SK-N-SH (cell line): ENCODE data around the gene SEMA3F. TPM values are rescaled to one million over a fixed set of nuclear protein-coding genes. Genes with fewer than 3 reads are reported as not detected.

Source experiments
- CTCF ChIA-PET: fragments of 300-600, 350-600 bp; formaldehyde crosslinking; extraction: SDS; loops from one replicate; lab custom pipeline; 2021; lab: Yijun Ruan, JAX
- POLR2A ChIA-PET: fragments of 350-600 bp; sonication (Branson Sonifier 250); formaldehyde crosslinking; extraction: SDS; loops from one replicate; lab custom pipeline; 2020; ENCODE audit warnings: antibody characterized with exemption, inconsistent platforms; lab: Yijun Ruan, JAX
- DNase-seq: peaks from one replicate; pipeline ENCODE4 v3.0.0; 2012
- H2AFZ ChIP-seq: fragments of 200-600 bp; sonication (generic); 2 replicates; pipeline ENCODE4 v1.8.1; 2016; ENCODE audit warnings: antibody characterized with exemption, mild to moderate bottlenecking, low read depth
- H3F3A ChIP-seq: fragments of 200-600 bp; sonication (generic); replicated peaks from 2 replicates; pipeline ENCODE3; 2016; ENCODE audit warnings: antibody characterized with exemption, mild to moderate bottlenecking; ENCODE audit not compliant: insufficient read depth
- H3K27ac ChIP-seq, 2 experiments: fragments of 200-500 bp in 1 of 2; fragments of 200-600 bp in 1 of 2; sonication (Bioruptor generic) in 1 of 2; sonication (generic), shearing (Covaris generic) in 1 of 2; 2 replicates each; pipeline versions ENCODE4 v1.5.1 to v1.6.1; 2014 to 2016; ENCODE audit warnings: low read depth in 2 of 2, inconsistent platforms in 1 of 2, low read length in 1 of 2, mild to moderate bottlenecking in 1 of 2, mixed read lengths in 1 of 2
- H3K27me3 ChIP-seq: fragments of 200-600 bp; sonication (generic), shearing (Covaris generic); 2 replicates; pipeline ENCODE4 v1.6.1; 2016; ENCODE audit warnings: mixed run types; ENCODE audit not compliant: insufficient read depth
- H3K36me3 ChIP-seq, 2 experiments: fragments of 200-500 bp in 1 of 2; fragments of 200-600 bp in 1 of 2; sonication (Bioruptor generic) in 1 of 2; sonication (generic) in 1 of 2; replicated peaks in 1 of 2; 2 replicates each; pipeline versions ENCODE3 to v1.5.1; 2014 to 2016; ENCODE audit warnings: low read length in 1 of 2, mild to moderate bottlenecking in 1 of 2; ENCODE audit not compliant: insufficient read depth in 2 of 2, control insufficient read depth in 1 of 2
- H3K4me1 ChIP-seq, 2 experiments: fragments of 200-500 bp in 1 of 2; fragments of 200-600 bp in 1 of 2; sonication (Bioruptor generic) in 1 of 2; sonication (generic), shearing (Covaris generic) in 1 of 2; 2 replicates each; pipeline versions ENCODE4 v1.5.1 to v1.6.1; 2014 to 2016; ENCODE audit warnings: low read depth in 1 of 2, low read length in 1 of 2, mixed run types in 1 of 2; ENCODE audit not compliant: insufficient read depth in 2 of 2, control insufficient read depth in 1 of 2
- H3K4me2 ChIP-seq: fragments of 200-600 bp; sonication (generic), shearing (Covaris generic); 2 replicates; pipeline ENCODE4 v1.6.1; 2017; ENCODE audit warnings: mixed run types
- H3K4me3 ChIP-seq, 2 experiments: fragments of 200-500 bp in 1 of 2; fragments of 200-600 bp in 1 of 2; sonication (Bioruptor generic) in 1 of 2; sonication (generic), shearing (Covaris generic) in 1 of 2; 2 replicates each; pipeline versions ENCODE4 v1.5.1 to v1.8.1; 2014 to 2016; ENCODE audit warnings: low read depth in 2 of 2, inconsistent platforms in 1 of 2, low read length in 1 of 2, mild to moderate bottlenecking in 1 of 2, mixed read lengths in 1 of 2, moderate library complexity in 1 of 2
- H3K79me2 ChIP-seq: fragments of 200-600 bp; sonication (generic); 2 replicates; pipeline ENCODE4 v1.8.1; 2017; ENCODE audit warnings: mild to moderate bottlenecking; ENCODE audit not compliant: insufficient read depth
- H3K9ac ChIP-seq: fragments of 200-600 bp; sonication (generic); 2 replicates; pipeline ENCODE4 v1.6.1; 2017; ENCODE audit warnings: mixed run types
- H3K9me2 ChIP-seq: fragments of 200-600 bp; sonication (generic); 2 replicates; pipeline ENCODE4 v1.6.1; 2017; ENCODE audit warnings: mixed run types
- H3K9me3 ChIP-seq: fragments of 200-600 bp; sonication (generic); 2 replicates; pipeline ENCODE4 v1.6.1; 2017; ENCODE audit warnings: mixed run types, mild to moderate bottlenecking, moderate library complexity
- H4K20me1 ChIP-seq: fragments of 200-600 bp; sonication (generic); 2 replicates; pipeline ENCODE4 v1.6.1; 2017; ENCODE audit warnings: mild to moderate bottlenecking, mixed run types; ENCODE audit not compliant: insufficient read depth
- CHD2 ChIP-seq: fragments of 150-350 bp; IDR thresholded peaks from 2 replicates; pipeline ENCODE4 v1.6.1; 2018; ENCODE audit warnings: low read length; ENCODE audit not compliant: partially characterized antibody
- EP300 ChIP-seq, 2 experiments: IDR thresholded peaks; 2 replicates each; pipeline versions ENCODE4 v1.4.0 to v1.6.1; 2012; ENCODE audit warnings: borderline replicate concordance in 1 of 2, low read depth in 1 of 2, low read length in 1 of 2
- EZH2phosphoT487 ChIP-seq: fragments of 200-600 bp; sonication (generic); IDR thresholded peaks from 2 replicates; pipeline ENCODE4 v1.6.1; 2017; ENCODE audit warnings: low read depth, mixed run types, mild to moderate bottlenecking, antibody characterized with exemption, moderate library complexity, borderline replicate concordance
- FOSL2 ChIP-seq: IDR thresholded peaks from 2 replicates; pipeline ENCODE4 v1.4.0; 2012; ENCODE audit warnings: low read depth, mild to moderate bottlenecking, moderate library complexity, borderline replicate concordance
- GABPA ChIP-seq: IDR thresholded peaks from 2 replicates; pipeline ENCODE4 v1.4.0; 2012; ENCODE audit warnings: low read depth, mild to moderate bottlenecking
- GATA2 ChIP-seq: sonication (generic); formaldehyde crosslinking; IDR thresholded peaks from 2 replicates; pipeline ENCODE4 v1.5.0; 2020; ENCODE audit warnings: mild to moderate bottlenecking, missing genetic modification reagents
- IRF3 ChIP-seq: fragments of 150-350 bp; IDR thresholded peaks from 2 replicates; pipeline ENCODE4 v1.6.1; 2016; ENCODE audit warnings: mild to moderate bottlenecking, low read depth, low read length
- MEF2A ChIP-seq: IDR thresholded peaks from 2 replicates; pipeline ENCODE4 v1.4.0; 2012; ENCODE audit warnings: low read depth, borderline replicate concordance
- MXI1 ChIP-seq: IDR thresholded peaks from 2 replicates; pipeline ENCODE4 v1.6.1; 2012; ENCODE audit warnings: mild to moderate bottlenecking, low read depth, low read length, improper control_type of control experiment
- NFIC ChIP-seq: IDR thresholded peaks from 2 replicates; pipeline ENCODE4 v1.4.0; 2012; ENCODE audit warnings: borderline replicate concordance
- NRF1 ChIP-seq: IDR thresholded peaks from 2 replicates; pipeline ENCODE4 v1.6.1; 2012; ENCODE audit warnings: low read depth, mild to moderate bottlenecking, low read length
- RCOR1 ChIP-seq: fragments of 150-350 bp; IDR thresholded peaks from 2 replicates; pipeline ENCODE4 v1.6.1; 2017; ENCODE audit warnings: antibody characterized with exemption, low read length
- RFX5 ChIP-seq: IDR thresholded peaks from 2 replicates; pipeline ENCODE4 v1.6.1; 2012; ENCODE audit warnings: mild to moderate bottlenecking, improper control_type of control experiment, low read length
- RXRA ChIP-seq: IDR thresholded peaks from 2 replicates; pipeline ENCODE4 v1.4.0; 2012; ENCODE audit warnings: low read depth, mild to moderate bottlenecking, borderline replicate concordance
- USF1 ChIP-seq: IDR thresholded peaks from 2 replicates; pipeline ENCODE4 v1.4.0; 2012; ENCODE audit warnings: low read depth, borderline replicate concordance
- USF2 ChIP-seq: fragments of 150-350 bp; IDR thresholded peaks from 2 replicates; pipeline ENCODE4 v1.6.1; 2017; ENCODE audit warnings: antibody characterized with exemption, low read length, low read depth, borderline replicate concordance
- YY1 ChIP-seq: IDR thresholded peaks from 2 replicates; pipeline ENCODE4 v1.4.0; 2012; ENCODE audit warnings: low read depth, mild to moderate bottlenecking
- ZBTB33 ChIP-seq: IDR thresholded peaks from 2 replicates; pipeline ENCODE4 v1.4.0; 2012; ENCODE audit warnings: low read depth, borderline replicate concordance
- whole genome bisulfite sequencing: methylation state at CpG from one replicate; pipeline ENCODE4 v1.1.6; 2017; ENCODE audit warnings: low lambda C conversion rate; 5-methylcytosine and 5-hydroxymethylcytosine counted together
- polyA plus RNA-seq, 3 experiments: library from polyadenylated mRNA; depleted of rRNA; stranded (reverse); fragments of >200 nt; gene quantifications; 2 replicates each; pipeline ENCODE4 v1.2.3, GENCODE V29; 2012

SEMA3F gene
- polyA plus RNA-seq, 1 of the 3 experiments (the other 2 are of a cell fraction), result 30.4 TPM

GRCh38 chr3:50136714-50137405, 18.3 kb upstream of the SEMA3F start:
- 33% methylated on average over 1 of the region's 6 CpGs for WGBS
- Histone ChIP-seq H3K4me1 (peaks cover 14 to 48% of the 10 kb centered on the region in 2 experiments; a peak in 3 of 4 replicates), H3K79me2 (no peaks in the 10 kb centered on the region), H3K4me2 (no peak overlapping the region), H3K9me2 (no peaks in the 10 kb centered on the region), H3F3A (no peaks in the 10 kb centered on the region), H3K9me3 (no peaks in the 10 kb centered on the region), H3K27ac (no peak overlapping the region; a peak in 1 of 4 replicates), H4K20me1 (no peaks in the 10 kb centered on the region), H3K4me3 (no peak overlapping the region)
- POLR2A ChIA-PET, result interaction anchor here (0.9 to 5.0 kb wide), 4 partner anchors 11 to 28 kb away, joined by 3 to 19 read pairs (median 8); no protein-coding TSS in a partner anchor
- DNase-seq, result peak; percentile 39
- TF ChIP-seq MEF2A, result no peak
- TF ChIP-seq CHD2, result no peak
- no peak for TF ChIP-seq GATA2 (CRISPR knock-in tag)
- TF ChIP-seq MXI1, result no peak
- TF ChIP-seq NRF1, result no peak
- no peak for TF ChIP-seq RXRA
- TF ChIP-seq RFX5, result no peak
- TF ChIP-seq NFIC, result no peak
- no peak for TF ChIP-seq IRF3
- no peak for TF ChIP-seq FOSL2
- TF ChIP-seq GABPA, result no peak
- TF ChIP-seq, all 33 proteins: peak for 0
- Histone ChIP-seq H3K36me3 (no peaks in the 10 kb centered on the region), H3K27me3 (no peaks in the 10 kb centered on the region), H3K9ac (no peak overlapping the region), H2AFZ (no peak overlapping the region)
- CTCF ChIA-PET, result interaction anchor here (0.8 to 3.4 kb wide), 7 partner anchors 10 to 90 kb away, joined by 3 to 22 read pairs (median 4); no protein-coding TSS in a partner anchor

- H3K36me3 ChIP-seq, result no peaks in the 10 kb centered on the region
- peak; percentile 32 for DNase-seq
- no peak overlapping the region for H3K4me2 ChIP-seq
- H3F3A ChIP-seq, result no peaks in the 10 kb centered on the region
- H3K4me3 ChIP-seq, result no peak overlapping the region
- WGBS, result 87% methylated on average over 5 of the region's 6 CpGs
- ChIA-PET CTCF (interaction anchor here (0.8 to 3.4 kb wide), 8 partner anchors 8 to 89 kb away, joined by 3 to 22 read pairs (median 3); no protein-coding TSS in a partner anchor), POLR2A (interaction anchor here (1.7 to 5.0 kb wide), 2 partner anchors 11 to 14 kb away, joined by 9 to 19 read pairs; no protein-coding TSS in a partner anchor)
- H3K9ac ChIP-seq, result no peak overlapping the region
- H3K79me2 ChIP-seq, result no peaks in the 10 kb centered on the region
- H3K27ac ChIP-seq, result no peak overlapping the region
- H3K27me3 ChIP-seq, result no peaks in the 10 kb centered on the region
- H3K9me3 ChIP-seq, result no peaks in the 10 kb centered on the region
- no peaks in the 10 kb centered on the region for H4K20me1 ChIP-seq
- peaks cover 14 to 48% of the 10 kb centered on the region in 2 experiments; a peak in 3 of 4 replicates for H3K4me1 ChIP-seq
- H2AFZ ChIP-seq, result no peak overlapping the region
- no peaks in the 10 kb centered on the region for H3K9me2 ChIP-seq
- TF ChIP-seq YY1 (no peak), IRF3 (no peak), MXI1 (no peak), RCOR1 (no peak), EP300 (IDR thresholded peaks at IDR 0.05; ENCODE audit: borderline replicate concordance in 1 of 2, low read depth in 1 of 2, low read length in 1 of 2) (no peak), EZH2phosphoT487 (no peak), USF2 (no peak), GABPA (no peak), ZBTB33 (no peak), USF1 (no peak)
Measured at GRCh38 chr3:50137531-50137930, 17.6 kb upstream of the SEMA3F start.
